HAP-1 (cell line): ENCODE results near the gene C16orf74.

Experiments
- DNase-seq, 2 experiments: peaks; one replicate each; pipeline ENCODE4 v3.0.0-alpha.2; 2016 to 2020; ENCODE audit warnings: low spot score in 2 of 2
- H3K27me3 ChIP-seq: fragments of 250-450 bp; sonication (Bioruptor Pico); 2 replicates; pipeline ENCODE4 v1.5.1; 2020; ENCODE audit warnings: low read depth, mild to moderate bottlenecking, moderate library complexity
- H3K36me3 ChIP-seq: fragments of 250-450 bp; sonication (Bioruptor Pico); replicated peaks from 2 replicates; pipeline ENCODE4 v1.5.1; 2020; ENCODE audit warnings: mild to moderate bottlenecking
- H3K4me1 ChIP-seq: fragments of 250-450 bp; sonication (Bioruptor Pico); 2 replicates; pipeline ENCODE4 v1.5.1; 2020; ENCODE audit warnings: mild to moderate bottlenecking
- H3K4me3 ChIP-seq: fragments of 250-450 bp; sonication (Bioruptor Pico); 2 replicates; pipeline ENCODE4 v1.5.1; 2020; ENCODE audit warnings: mild to moderate bottlenecking, moderate library complexity
- H3K9me3 ChIP-seq: fragments of 250-450 bp; sonication (Bioruptor Pico); 2 replicates; pipeline ENCODE4 v1.5.1; 2020; ENCODE audit warnings: mild to moderate bottlenecking, moderate library complexity
- in situ Hi-C: fragments of 300-500 bp; cut with MboI; formaldehyde crosslinking; loops from 3 replicates; pipeline ENCODE4 v1.14.3; 2020; ENCODE audit warnings: low sequenced_read_pairs, inconsistent platforms, mixed read lengths

The C16orf74 gene

DNA sequence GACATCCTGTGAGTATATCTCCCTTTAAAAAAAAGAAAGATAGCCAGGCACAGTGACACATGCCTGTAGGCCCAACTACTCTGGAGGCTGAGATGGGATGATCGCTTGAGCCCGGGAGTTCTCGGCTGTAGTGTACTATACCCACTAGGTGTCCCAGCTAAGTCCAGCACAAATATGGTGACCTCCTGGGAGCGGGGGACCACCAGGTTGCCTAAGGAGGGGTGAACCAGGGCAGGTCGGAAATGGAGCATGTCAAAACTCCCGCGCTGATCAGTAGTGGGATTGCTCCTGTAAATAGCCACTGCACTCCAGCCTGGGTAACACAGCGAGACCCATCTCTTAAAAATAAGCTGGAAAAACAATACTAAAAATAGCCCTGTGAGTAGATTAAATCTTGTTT lies 91.6 kb downstream of the C16orf74 start:
- H3K4me1 ChIP-seq, result no peaks in the 10 kb centered on the region
- H3K4me3 ChIP-seq, result no peak overlapping the region
- H3K9me3 ChIP-seq, result no peaks in the 10 kb centered on the region
- in situ Hi-C loops, result no loop called here
- peaks cover 100% of the 10 kb centered on the region for H3K36me3 ChIP-seq
- DNase-seq, result no peak
- H3K27me3 ChIP-seq, result no peaks in the 10 kb centered on the region

DNA sequence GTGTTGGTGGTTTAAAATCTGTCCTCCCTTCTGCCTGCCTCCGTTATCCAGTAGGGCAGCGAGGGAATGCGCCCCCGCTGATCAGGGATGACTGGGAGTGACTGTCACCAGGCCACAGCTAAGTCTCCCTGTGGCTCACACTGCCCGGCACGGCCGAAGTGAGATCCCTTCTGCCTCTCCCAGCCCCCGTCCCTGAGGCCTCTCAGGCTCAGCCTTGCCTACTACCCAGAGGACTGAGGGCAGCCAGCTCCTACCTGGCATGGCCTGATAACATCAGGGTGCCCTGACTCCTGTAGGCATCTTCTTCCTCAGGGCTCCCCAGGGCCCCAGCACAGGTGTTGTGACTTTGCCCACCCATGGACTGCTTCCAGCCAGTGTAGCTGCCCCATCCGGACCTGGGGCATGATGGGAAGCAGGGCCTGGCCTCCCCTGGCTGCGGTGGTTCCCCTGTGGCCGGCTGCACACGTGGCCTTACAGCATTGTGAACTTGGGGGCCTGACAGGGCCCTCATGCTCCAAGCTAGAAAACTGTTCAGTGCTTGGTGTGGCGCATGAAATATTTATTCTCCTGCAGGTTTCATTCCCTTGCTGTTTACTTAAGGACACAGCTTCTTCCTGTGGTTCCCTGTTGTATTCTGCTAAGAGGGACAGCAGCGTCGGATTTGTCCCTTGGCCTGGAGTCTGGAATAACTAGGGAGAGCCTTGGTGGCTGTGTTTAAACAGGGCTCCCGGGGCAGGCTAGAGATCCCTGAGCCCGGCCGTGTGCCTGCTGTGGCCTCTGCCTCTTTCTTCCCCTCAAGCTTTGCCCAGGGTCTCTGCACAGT lies 92.2 kb downstream of the C16orf74 start:
- Histone ChIP-seq H3K4me1 (no peaks in the 10 kb centered on the region), H3K9me3 (no peaks in the 10 kb centered on the region), H3K27me3 (no peaks in the 10 kb centered on the region), H3K36me3 (peaks cover 100% of the 10 kb centered on the region), H3K4me3 (no peak overlapping the region)
- in situ Hi-C loops, result no loop called here
- DNase-seq, result no peak

DNA sequence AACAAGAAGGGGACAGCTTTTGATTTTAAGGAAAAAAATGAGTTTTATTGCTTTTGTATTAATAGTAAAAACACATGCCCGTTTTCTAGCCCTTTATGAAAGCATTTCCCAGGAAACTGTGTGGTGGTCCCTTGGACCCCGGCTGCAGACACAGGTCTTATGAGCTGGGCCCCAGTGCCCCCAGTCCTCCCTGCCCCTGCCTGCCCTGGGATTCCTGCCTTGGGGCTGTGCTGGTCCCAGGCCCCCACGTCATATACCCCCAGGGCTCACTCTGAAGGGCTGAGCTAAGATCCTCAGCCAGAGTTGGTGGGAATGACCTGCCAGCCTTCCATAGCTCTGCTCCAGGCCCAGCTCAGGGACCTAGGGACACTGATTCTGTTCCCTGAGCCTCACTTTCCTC lies 92.9 kb downstream of the C16orf74 start:
- DNase-seq, result no peak
- no peaks in the 10 kb centered on the region for H3K4me1 ChIP-seq
- no peaks in the 10 kb centered on the region for H3K27me3 ChIP-seq
- no peaks in the 10 kb centered on the region for H3K9me3 ChIP-seq
- in situ Hi-C loops, result no loop called here
- H3K4me3 ChIP-seq, result no peak overlapping the region
- H3K36me3 ChIP-seq, result peaks cover 97% of the 10 kb centered on the region
